HUDEP-2 (cell line): ENCODE results near the gene XRCC6.
"Not testable (repeated sequence)": the region's sequence is repeated elsewhere in the genome, so short reads cannot be mapped to it uniquely, and the experiment has no call there.

Experiments
- DNase-seq, 76 experiments: peaks; one replicate each; lab custom pipeline; 2025; ENCODE audit not compliant: unreplicated experiment in 76 of 76; lab: John Stamatoyannopoulos, UW

XRCC6 gene

DNA sequence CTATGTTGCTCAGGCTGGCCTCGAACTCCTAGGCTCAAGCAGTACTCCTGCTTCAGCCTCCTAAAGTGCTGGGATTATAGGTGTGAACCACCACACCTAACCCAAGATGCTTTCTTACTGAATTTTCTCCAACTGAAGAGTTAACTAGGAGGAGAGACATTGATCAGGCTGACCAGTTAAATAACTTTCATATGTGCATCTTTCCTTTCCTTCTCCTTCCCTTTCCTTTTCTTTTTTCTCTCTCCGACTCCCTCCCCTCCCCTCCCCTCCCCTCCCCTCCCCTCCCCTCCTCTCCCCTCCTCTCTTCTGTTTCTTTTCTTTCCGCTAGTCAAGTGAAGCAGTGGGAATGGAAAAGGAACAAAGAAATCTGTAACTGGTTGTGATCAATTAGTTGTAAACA is 26.7 kb downstream of the XRCC6 start:
- DNase-seq, result no peak

- DNase-seq, result no peak
Measured at GRCh38 chr22:41648432-41648831, 27.3 kb downstream of the XRCC6 start.

GRCh38 chr22:41650229-41650628 is 29.1 kb downstream of the XRCC6 start:
- no peak for DNase-seq

GRCh38 chr22:41650821-41651220 is 29.7 kb downstream of the XRCC6 start:
- DNase-seq, result no peak

DNA sequence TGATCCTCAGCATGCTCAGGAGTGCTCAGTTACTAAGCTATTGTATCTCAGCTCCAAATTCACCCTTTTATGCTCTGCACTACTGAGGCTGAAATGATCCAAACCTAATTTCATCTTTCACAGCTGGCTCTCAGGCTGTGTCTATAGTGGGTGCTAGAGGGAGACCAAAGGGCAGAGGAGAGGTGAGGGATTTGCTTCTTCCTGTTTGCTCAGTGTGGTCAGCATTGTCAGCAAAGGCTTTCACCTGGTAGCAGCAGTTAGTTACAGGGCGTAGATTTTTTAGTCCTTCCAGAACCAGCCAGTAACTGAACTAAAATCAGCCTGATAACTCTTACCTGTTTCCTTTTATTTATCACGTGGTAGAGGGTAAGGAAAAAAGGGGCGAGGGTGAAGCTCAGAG is 33.2 kb downstream of the XRCC6 start:
- DNase-seq, result no peak

DNA sequence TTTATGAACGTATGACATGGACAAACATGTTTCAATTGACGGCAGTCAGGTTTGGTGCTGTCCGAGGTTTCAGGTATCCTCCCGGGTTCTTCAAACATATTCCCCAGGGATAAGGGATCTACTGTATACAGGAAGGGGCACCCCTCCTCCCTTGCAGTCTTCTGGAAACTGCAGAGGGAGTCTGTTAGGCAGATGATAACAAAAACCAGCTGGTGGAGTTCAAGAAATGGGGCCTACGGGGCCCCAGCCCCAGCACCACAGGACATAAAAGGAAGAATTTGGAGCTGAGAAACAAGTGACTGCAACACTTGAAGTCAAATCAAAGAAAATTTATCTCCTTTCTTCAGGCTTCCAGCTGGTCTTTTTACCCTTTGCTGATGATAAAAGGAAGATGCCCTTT is 35.5 kb downstream of the XRCC6 start:
- peak in 7 of 76 experiments; percentile 2 to 28 (median 15) for DNase-seq

DNA sequence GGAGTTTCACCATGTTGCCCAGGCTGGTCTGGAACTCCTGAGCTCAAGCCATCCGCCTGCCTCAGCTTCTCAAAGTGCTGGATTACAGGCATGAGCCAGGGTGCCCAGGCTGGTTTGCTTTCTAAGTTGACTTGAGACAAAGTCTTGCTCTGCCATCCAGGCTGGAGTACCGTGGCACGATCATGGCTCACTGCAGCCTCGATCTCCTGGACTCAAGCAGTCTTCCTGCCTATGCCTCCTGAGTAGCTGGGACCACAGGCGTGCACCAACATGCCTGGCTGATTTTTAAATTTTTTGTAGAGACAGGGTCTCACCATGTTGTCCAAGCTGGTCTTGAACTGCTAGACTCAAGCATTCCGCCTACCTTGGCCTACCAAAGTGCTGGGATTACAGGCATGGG is 36.6 kb downstream of the XRCC6 start:
- no peak for DNase-seq

GRCh38 chr22:41658869-41659268 is 37.8 kb downstream of the XRCC6 start:
- no peak for DNase-seq

- no peak for DNase-seq
Measured at GRCh38 chr22:41659941-41660340, 38.8 kb downstream of the XRCC6 start.

DNA sequence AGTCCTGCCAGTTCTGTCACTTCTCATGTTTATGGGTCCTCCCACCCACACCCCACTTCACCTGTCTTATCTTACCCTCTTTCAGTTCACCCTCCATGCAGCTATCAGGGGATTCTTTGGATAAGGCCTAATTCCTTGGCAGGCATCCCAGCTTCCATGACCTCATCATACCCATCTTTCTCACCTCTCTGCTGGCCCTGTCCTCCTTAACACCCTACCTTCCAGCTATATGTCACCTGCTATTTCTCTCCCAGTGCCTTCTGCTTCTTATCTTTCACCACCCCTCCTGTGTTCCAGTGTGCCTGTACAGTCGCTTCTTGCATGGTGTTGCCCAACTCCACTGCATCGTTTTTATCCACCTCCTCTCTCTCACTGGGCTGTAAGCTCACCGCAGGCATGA is 39.3 kb downstream of the XRCC6 start:
- DNase-seq, result peak in 17 of 76 experiments; percentile 5 to 42 (median 16)

- DNase-seq, result no peak
Measured at GRCh38 chr22:41661088-41661487, 40.0 kb downstream of the XRCC6 start.

DNA sequence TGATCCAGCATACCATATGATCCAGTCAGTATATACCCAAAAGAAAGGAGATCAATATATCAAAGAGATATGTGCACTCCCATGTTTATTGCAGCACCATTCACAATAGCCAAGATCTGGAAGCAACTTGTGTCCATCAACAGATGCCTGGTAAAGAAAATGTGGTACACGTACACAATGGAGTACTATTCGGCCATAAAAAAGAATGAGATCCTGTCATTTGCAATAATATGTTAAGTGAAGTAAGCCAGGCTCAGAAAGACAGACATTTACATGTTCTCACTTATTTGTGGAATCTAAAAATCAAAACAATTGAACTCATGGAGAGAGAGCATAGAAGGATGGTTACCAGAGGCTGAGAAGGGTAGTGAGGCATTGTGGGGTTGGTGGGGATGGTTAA is 40.6 kb downstream of the XRCC6 start:
- no peak for DNase-seq

- not testable (repeated sequence) for DNase-seq
Measured at GRCh38 chr22:41663594-41663993, 42.5 kb downstream of the XRCC6 start.

- DNase-seq, result no peak
Measured at GRCh38 chr22:41664490-41664889, 43.4 kb downstream of the XRCC6 start.

GRCh38 chr22:41664951-41665350 is 43.9 kb downstream of the XRCC6 start:
- DNase-seq, result peak in 1 of 76 experiments; percentile 2

DNA sequence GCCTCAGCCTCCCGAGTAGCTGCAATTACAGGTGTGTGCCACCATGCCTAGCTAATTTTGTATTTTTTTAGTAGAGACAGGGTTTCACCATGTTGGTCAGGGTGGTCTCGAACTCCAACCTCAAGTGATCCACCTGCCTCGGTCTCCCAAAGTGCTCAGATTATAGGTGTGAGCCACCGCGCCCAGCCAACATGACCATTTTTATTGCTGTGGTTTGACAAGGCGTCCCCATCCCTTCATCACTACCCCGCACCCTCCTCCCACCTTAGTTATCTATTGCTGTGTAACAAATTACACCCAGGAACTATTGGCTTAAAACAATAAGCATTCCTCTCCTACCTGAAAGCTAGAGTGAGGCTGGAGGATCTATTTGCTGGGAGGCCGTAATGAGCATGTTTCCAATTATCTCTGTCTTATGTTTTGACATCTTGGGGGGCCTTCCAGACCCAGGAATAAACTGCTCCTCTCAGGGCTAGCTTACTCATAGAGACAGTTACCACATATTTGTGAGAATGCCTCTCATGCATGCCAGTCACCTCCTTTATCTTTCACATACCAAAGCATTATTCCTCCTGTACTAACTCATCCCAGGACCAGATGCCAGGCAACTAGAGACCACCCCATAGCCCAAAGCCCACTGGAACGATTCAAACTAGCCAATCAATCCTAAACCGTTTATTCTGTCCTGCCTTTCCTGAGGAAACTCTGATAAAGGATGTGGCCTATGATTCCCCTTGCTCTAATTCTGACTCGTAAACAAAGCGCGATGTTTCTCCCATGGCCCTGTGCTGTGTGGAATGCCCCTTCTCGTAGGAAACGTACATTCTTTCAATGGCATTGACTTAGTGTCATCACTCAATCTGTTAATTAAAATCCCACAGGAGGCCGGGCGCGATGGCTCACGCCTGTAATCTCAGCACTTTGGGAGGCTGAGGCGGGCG is 48.1 kb downstream of the XRCC6 start:
- no peak for DNase-seq

- DNase-seq, result not testable (repeated sequence)
Measured at GRCh38 chr22:41672096-41672495, 51.0 kb downstream of the XRCC6 start.

DNA sequence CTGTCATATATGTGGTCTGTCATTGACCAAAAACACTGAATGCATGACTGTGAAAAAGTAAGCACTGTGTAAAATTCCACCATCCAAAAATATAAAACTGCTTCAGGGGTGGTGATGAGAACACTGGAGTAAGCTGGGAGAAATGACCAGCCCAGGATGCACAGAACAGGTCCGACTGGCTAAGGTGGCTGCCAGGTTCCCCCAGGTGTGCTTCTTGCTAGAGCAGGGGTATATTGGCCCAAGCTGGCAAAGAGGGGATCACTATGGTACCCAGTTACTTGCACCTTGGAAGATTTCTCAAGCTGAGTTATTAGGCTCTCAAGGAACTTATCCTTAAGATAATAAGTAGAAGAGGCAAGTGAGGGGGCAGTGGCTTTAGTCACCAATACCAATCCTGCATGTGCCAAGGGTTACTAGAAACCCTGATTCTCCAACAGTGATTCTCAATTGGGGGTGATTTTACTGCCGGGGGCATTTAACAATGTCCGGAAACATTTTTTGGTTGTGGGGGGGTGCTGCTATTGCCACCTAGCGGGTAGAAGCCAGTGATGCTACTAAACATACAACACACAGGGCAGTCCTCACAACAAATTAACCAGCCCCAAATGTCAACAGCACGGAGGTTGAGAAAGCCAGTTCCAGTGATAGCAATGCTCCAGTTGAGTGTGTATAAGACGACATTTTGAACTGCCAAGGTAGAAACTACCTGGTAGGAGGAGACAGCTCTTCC is 51.9 kb downstream of the XRCC6 start:
- DNase-seq, result peak in 1 of 76 experiments; percentile 23

DNA sequence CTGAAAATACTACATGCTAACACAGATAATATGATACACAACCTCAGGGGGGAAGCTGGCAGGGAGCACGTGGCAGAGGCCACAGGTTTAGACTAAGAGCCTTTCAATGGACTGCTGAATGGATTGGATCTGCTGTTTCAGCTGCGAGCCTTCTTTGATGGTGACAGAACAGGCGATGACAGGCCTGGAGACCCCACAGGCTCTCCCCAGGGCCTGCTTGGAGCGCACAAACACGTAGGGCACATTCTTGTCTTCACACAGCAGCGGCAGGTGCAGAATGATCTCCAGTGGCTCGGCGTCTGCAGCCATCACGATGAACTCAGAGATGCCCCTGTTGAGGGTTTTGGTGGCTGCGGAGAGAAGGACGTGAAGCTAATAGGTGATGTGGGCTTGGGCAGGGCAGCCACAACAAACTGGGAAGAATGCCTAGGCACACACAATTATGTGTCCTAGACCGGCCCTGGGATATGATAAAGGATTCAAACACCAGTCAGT is 53.8 kb downstream of the XRCC6 start:
- no peak for DNase-seq

- no peak for DNase-seq
Measured at GRCh38 chr22:41676134-41676533, 55.0 kb downstream of the XRCC6 start.

GRCh38 chr22:41681616-41682015 is 60.5 kb downstream of the XRCC6 start:
- DNase-seq, result no peak
